GM18867 (cell line): ENCODE results near the gene LTC4S.

Experiments used
- ATAC-seq: cut with Tn5 transposase; IDR thresholded peaks from one replicate; pipeline ENCODE4 v1.9.1; 2021; ENCODE audit warnings: mild to moderate bottlenecking, moderate library complexity; ENCODE audit not compliant: unreplicated experiment

The LTC4S gene

DNA sequence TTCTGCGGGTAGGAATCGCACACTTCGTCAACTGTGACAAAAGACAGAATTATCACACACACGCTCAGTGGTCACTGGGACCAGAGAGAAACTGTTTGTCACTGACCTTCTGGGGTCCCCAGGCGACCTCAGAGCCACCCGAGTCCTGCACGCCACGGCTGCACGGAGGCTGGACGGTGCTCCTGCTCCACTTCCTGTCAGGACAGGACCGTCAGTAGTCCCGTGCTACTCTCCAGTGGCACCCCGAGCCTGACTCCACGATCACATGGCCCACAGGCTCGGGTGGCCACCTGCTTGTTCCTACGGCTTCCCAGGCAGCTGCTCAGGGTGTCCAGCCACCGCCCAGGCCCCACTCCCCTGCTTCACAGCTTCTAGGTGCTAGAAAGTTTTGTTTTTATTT lies 47.0 kb downstream of the LTC4S start:
- no peak for ATAC-seq

DNA sequence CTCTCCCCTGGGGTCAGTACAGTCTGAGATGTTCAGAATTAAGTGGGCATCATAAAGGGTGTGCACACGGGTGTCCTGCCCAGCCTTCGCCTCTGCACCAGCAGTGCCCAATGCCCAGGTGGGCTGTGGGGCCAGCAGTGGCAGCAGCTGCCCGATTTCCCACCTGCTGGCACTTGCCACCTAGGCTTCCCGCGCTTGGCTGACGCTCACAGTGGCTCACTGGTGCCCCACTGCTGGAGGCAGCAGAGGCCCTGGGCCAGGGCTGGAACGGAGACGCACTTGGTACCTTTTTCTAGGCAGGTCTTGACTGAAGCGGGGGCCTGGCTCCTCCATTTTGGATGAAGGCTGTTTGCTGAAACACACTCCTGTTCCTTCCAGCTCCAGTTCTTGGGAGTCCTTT lies 47.8 kb downstream of the LTC4S start:
- ATAC-seq: no peak
